CD14-positive monocyte (primary cell): ENCODE data around the gene ITGA7. TPM values are rescaled to one million over a fixed set of nuclear protein-coding genes. Genes with fewer than 3 reads are reported as not detected.

Source experiments
- DNase-seq, 3 donors: peaks; one replicate each; pipeline ENCODE4 v3.0.0-alpha.2; 2011 to 2022
- H2AFZ ChIP-seq: 2 replicates; pipeline ENCODE4 v1.6.0; 2012; ENCODE audit warnings: mild to moderate bottlenecking, low read depth, low read length, inconsistent platforms; ENCODE audit not compliant: insufficient read depth, poor library complexity, severe bottlenecking
- H3K27ac ChIP-seq, 2 donors: 1 replicate in 1 of 2; 2 replicates in 1 of 2; pipeline ENCODE4 v1.5.1; 2012 to 2013; ENCODE audit warnings: low read length in 2 of 2, control low read depth in 1 of 2, inconsistent platforms in 1 of 2, low read depth in 1 of 2, mild to moderate bottlenecking in 1 of 2
- H3K27me3 ChIP-seq, 2 donors: one replicate each; pipeline versions ENCODE4 v1.6.0 to v1.6.1; 2011 to 2013; ENCODE audit warnings: low read length in 2 of 2; ENCODE audit not compliant: control insufficient read depth in 2 of 2, insufficient read depth in 2 of 2
- H3K36me3 ChIP-seq, 2 donors: replicated peaks in 1 of 2; 1 replicate in 1 of 2; 2 replicates in 1 of 2; pipeline versions ENCODE4 v1.5.1 to v1.6.1; 2012 to 2013; ENCODE audit warnings: low read length in 2 of 2, control low read depth in 1 of 2, inconsistent platforms in 1 of 2, mild to moderate bottlenecking in 1 of 2; ENCODE audit not compliant: insufficient read depth in 2 of 2, control insufficient read depth in 1 of 2
- H3K4me1 ChIP-seq, 2 donors: 1 replicate in 1 of 2; 2 replicates in 1 of 2; pipeline versions ENCODE4 v1.5.1 to v1.6.1; 2012 to 2013; ENCODE audit warnings: low read length in 2 of 2, control low read depth in 1 of 2, inconsistent platforms in 1 of 2, mild to moderate bottlenecking in 1 of 2, moderate library complexity in 1 of 2; ENCODE audit not compliant: insufficient read depth in 2 of 2, control insufficient read depth in 1 of 2
- H3K4me2 ChIP-seq: replicated peaks from 2 replicates; pipeline ENCODE3; 2012; ENCODE audit warnings: low read length, moderate library complexity, mild to moderate bottlenecking; ENCODE audit not compliant: poor library complexity, severe bottlenecking; ENCODE audit errors: extremely low read depth
- H3K4me3 ChIP-seq, 3 experiments: fragments of 200-600 bp in 1 of 3; sonication (generic) in 1 of 3; replicated peaks in 1 of 3; 1 replicate in 2 of 3; 2 replicates in 1 of 3; pipeline ENCODE4 v1.5.1; 2011 to 2013; ENCODE audit warnings: low read length in 3 of 3, mild to moderate bottlenecking in 3 of 3, control low read depth in 2 of 3, low read depth in 2 of 3, inconsistent platforms in 1 of 3, moderate library complexity in 1 of 3
- H3K79me2 ChIP-seq: 2 replicates; pipeline ENCODE4 v1.6.0; 2012; ENCODE audit warnings: mild to moderate bottlenecking, control low read depth, inconsistent platforms, low read length, moderate library complexity; ENCODE audit not compliant: insufficient read depth
- H3K9ac ChIP-seq: 2 replicates; pipeline ENCODE4 v1.6.0; 2017; ENCODE audit warnings: low read length, mild to moderate bottlenecking; ENCODE audit not compliant: insufficient read depth, poor library complexity, severe bottlenecking
- H3K9me3 ChIP-seq, 2 donors: replicated peaks in 1 of 2; 1 replicate in 1 of 2; 2 replicates in 1 of 2; pipeline versions ENCODE4 v1.5.1 to v1.6.1; 2012 to 2013; ENCODE audit warnings: low read length in 2 of 2, control low read depth in 1 of 2; ENCODE audit not compliant: control insufficient read depth in 1 of 2, insufficient read depth in 1 of 2
- H4K20me1 ChIP-seq: 2 replicates; pipeline ENCODE4 v1.6.0; 2012; ENCODE audit warnings: mild to moderate bottlenecking, low read length, control low read depth, moderate library complexity; ENCODE audit not compliant: insufficient read depth
- H3K27ac Mint-ChIP-seq, 7 donors: one replicate each; pipeline ENCODE4 v1.8.0; 2020; ENCODE audit warnings: mild to moderate bottlenecking in 7 of 7, mixed read lengths in 7 of 7, moderate library complexity in 6 of 7, inconsistent platforms in 2 of 7
- H3K27me3 Mint-ChIP-seq, 3 donors: one replicate each; pipeline ENCODE4 v1.8.0; 2021 to 2022; ENCODE audit warnings: low read depth in 3 of 3, mild to moderate bottlenecking in 3 of 3, mixed read lengths in 3 of 3, moderate library complexity in 3 of 3, inconsistent platforms in 1 of 3
- H3K36me3 Mint-ChIP-seq, 2 donors: one replicate each; pipeline ENCODE4 v1.8.0; 2020; ENCODE audit warnings: mixed read lengths in 2 of 2, inconsistent platforms in 1 of 2, mild to moderate bottlenecking in 1 of 2
- H3K4me1 Mint-ChIP-seq: one replicate; pipeline ENCODE4 v1.8.0; 2020; ENCODE audit warnings: mild to moderate bottlenecking, mixed read lengths
- H3K4me3 Mint-ChIP-seq, 2 donors: one replicate each; pipeline ENCODE4 v1.8.0; 2020; ENCODE audit warnings: mild to moderate bottlenecking in 2 of 2, mixed read lengths in 2 of 2, moderate library complexity in 1 of 2
- H3K9me3 Mint-ChIP-seq, 7 donors: one replicate each; pipeline ENCODE4 v1.8.0; 2020 to 2022; ENCODE audit warnings: mixed read lengths in 7 of 7, mild to moderate bottlenecking in 6 of 7, moderate library complexity in 6 of 7, inconsistent platforms in 2 of 7
- WGBS: methylation state at CpG from one replicate; pipeline ENCODE4 v1.1.5; 2013; ENCODE audit warnings: missing lambda C conversion rate; ENCODE audit not compliant: insufficient coverage; 5-methylcytosine and 5-hydroxymethylcytosine counted together
- intact Hi-C, 2 donors: fragments of 100-400 bp; cut with micrococcal nuclease; formaldehyde crosslinking; loops; one replicate each; pipeline versions ENCODE4 v1.15.0 to v1.15.1; 2023
- polyA plus RNA-seq, 3 donors: library from polyadenylated mRNA; depleted of rRNA in 1 of 3; unstranded in 2 of 3; stranded (reverse) in 1 of 3; fragments of 300-500 nt in 2 of 3; fragments of >200 nt in 1 of 3; fragmentation: Illumina TruSeq in 2 of 3; gene quantifications; 1 replicate in 2 of 3; 2 replicates in 1 of 3; pipeline ENCODE4 v1.2.3, GENCODE V29; 2012 to 2021
- TF ChIP-seq, protein P1 (sequence below): fragments of 200-600 bp; IDR thresholded peaks from one replicate; pipeline ENCODE4 v1.8.0; 2022; ENCODE audit warnings: antibody characterized with exemption, mild to moderate bottlenecking

ITGA7 gene
- polyA plus RNA-seq, 3 donors, result 0.23 to 3.3 (median 0.55) TPM

DNA sequence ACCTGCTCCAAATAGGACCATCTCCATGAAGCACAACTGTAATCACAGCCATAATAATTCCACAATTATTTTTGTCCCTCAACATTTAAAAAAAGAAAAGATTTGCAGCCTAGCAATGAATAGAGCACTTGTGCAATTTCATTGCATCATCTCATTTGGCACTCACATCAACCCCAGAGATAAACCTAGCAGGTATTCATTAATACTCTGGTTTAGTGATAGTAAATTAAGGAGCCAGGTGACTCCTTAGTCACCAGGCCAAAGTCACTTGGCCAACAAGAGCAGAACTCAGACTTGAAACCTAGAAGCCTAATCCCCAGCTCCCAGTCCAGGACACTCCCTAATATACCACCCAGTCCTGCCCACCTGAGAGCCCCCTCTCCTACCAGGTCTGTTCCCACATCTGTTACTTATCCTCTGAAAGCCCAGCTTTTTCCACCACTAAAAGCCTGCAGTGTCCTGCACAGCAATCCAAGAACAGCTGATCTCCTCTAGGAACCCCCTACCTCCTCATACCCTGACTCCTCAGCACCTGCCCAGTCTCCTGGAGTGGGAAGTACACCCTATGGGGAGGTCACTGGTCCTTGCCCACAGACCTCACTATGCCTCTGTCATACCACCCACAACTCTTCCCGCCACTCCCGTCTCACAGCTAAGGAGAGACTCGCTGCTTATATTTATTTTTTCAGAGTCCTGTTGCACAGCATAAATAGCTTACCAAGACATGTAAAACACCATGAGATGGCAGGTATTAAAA, 48.9 kb downstream of the ITGA7 start:
- Mint-ChIP-seq H3K4me1 (peaks cover 29% of the 10 kb centered on the region), H3K36me3 (no peaks in the 10 kb centered on the region), H3K27ac (peak overlapping the region in 1 of 7 donors; percentile 35), H3K9me3 (peaks cover 0 to 3% (median 0%) of the 10 kb centered on the region in 7 donors), H3K4me3 (no peak overlapping the region), H3K27me3 (peaks cover 0 to 2% (median 0%) of the 10 kb centered on the region in 3 donors)
- Histone ChIP-seq H2AFZ (no peak overlapping the region), H3K4me2 (no peak overlapping the region), H3K27ac (no peak overlapping the region), H3K27me3 (no peaks in the 10 kb centered on the region), H3K36me3 (no peaks in the 10 kb centered on the region), H4K20me1 (no peaks in the 10 kb centered on the region), H3K9me3 (no peaks in the 10 kb centered on the region), H3K79me2 (no peaks in the 10 kb centered on the region), H3K4me1 (peaks cover 3 to 7% of the 10 kb centered on the region in 2 donors), H3K9ac (no peak overlapping the region), H3K4me3 (no peak overlapping the region)
- no peak for DNase-seq
- intact Hi-C loops, result loop anchor here (5.0 kb wide), 3 partner anchors 37 to 63 kb away; partner anchors contain the start of gene RDH5 (in 1 of the 2)
- no CpG with 5 or more reads among the region's 3 CpGs for WGBS
- TF ChIP-seq, protein P1, sequence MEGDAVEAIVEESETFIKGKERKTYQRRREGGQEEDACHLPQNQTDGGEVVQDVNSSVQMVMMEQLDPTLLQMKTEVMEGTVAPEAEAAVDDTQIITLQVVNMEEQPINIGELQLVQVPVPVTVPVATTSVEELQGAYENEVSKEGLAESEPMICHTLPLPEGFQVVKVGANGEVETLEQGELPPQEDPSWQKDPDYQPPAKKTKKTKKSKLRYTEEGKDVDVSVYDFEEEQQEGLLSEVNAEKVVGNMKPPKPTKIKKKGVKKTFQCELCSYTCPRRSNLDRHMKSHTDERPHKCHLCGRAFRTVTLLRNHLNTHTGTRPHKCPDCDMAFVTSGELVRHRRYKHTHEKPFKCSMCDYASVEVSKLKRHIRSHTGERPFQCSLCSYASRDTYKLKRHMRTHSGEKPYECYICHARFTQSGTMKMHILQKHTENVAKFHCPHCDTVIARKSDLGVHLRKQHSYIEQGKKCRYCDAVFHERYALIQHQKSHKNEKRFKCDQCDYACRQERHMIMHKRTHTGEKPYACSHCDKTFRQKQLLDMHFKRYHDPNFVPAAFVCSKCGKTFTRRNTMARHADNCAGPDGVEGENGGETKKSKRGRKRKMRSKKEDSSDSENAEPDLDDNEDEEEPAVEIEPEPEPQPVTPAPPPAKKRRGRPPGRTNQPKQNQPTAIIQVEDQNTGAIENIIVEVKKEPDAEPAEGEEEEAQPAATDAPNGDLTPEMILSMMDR, result no peak

DNA sequence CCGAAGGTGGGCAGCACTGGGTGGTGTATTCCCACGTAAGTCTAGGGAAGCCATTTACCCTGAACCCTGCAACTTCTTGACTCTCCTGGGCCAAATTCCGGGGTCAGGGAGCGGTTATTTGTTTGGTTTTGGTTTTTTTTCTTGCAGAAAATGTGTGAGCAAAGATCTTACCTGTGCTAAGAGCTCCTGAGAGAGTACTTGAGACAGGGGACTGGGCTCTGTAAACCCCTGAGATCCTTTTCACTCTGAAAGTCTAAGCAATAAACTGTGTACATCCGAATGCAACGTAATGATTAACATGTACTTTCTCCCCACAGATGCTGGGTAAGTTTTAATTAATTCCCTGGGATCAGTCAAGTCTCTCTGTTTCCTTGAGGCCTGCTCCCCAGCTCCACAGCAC, 49.5 kb downstream of the ITGA7 start:
- Histone ChIP-seq H3K4me3 (no peak overlapping the region), H4K20me1 (no peaks in the 10 kb centered on the region), H3K4me2 (no peak overlapping the region), H2AFZ (no peak overlapping the region), H3K27ac (no peak overlapping the region), H3K79me2 (no peaks in the 10 kb centered on the region), H3K9me3 (peaks cover 0 to 4% of the 10 kb centered on the region in 2 donors), H3K36me3 (no peaks in the 10 kb centered on the region), H3K9ac (no peak overlapping the region), H3K27me3 (no peaks in the 10 kb centered on the region), H3K4me1 (peaks cover 3 to 7% of the 10 kb centered on the region in 2 donors)
- Mint-ChIP-seq H3K4me3 (no peak overlapping the region), H3K36me3 (no peaks in the 10 kb centered on the region), H3K4me1 (peaks cover 29% of the 10 kb centered on the region), H3K27me3 (peaks cover 0 to 2% (median 2%) of the 10 kb centered on the region in 3 donors), H3K27ac (peak overlapping the region in 1 of 7 donors; percentile 35), H3K9me3 (peaks cover 0 to 7% (median 3%) of the 10 kb centered on the region in 7 donors)
- TF ChIP-seq, protein P1, result no peak
- DNase-seq, result no peak
- 100% methylated on average over 2 of the region's 6 CpGs for WGBS
- intact Hi-C loops, result loop anchor here (5.0 kb wide), 3 partner anchors 36 to 64 kb away; partner anchors contain the start of gene RDH5 (in 1 of the 2)
